GM18858 (cell line): Measurements from ENCODE around the gene LCN10.
"Not testable (repeated sequence)": the region's sequence is repeated elsewhere in the genome, so short reads cannot be mapped to it uniquely, and the experiment has no call there.

ENCODE experiments used
- ATAC-seq: cut with Tn5 transposase; IDR thresholded peaks from one replicate; pipeline ENCODE4 v1.9.1; 2021; ENCODE audit not compliant: unreplicated experiment

Gene LCN10

DNA sequence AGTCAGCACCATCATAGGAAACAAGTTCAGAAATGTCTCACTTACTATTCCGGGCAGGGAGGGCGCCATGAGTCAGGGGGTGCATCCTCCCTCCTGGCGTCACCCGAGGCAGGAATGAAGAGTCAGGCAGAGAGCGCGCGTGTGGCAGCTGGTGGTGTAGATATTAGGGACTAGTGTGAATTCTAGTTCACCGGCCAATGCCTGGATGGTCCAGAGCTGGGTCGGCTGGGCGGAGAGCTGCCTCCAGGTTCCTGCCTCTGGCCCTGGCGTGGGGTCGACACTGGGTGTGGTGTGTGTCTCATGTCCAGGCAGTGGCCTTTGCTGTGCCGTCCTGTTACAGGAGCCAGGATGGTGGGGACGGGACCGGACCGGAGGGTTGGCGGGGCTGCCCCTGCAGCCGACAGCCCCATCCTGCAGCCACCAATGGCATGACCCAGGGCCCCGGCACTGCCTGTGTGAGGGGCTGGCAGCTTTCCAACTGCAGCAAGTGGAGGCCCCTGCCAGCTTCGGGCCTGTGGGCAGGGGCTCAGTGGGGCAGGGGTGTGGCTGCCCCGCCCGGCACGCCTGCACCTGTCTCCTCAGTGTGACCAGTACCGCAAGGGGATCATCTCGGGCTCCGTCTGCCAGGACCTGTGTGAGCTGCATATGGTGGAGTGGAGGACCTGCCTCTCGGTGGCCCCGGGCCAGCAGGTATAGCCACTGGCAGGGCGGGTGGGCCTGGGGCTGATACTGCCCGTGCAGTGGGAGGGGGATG lies 21.2 kb downstream of the LCN10 start:
- ATAC-seq, result no peak

DNA sequence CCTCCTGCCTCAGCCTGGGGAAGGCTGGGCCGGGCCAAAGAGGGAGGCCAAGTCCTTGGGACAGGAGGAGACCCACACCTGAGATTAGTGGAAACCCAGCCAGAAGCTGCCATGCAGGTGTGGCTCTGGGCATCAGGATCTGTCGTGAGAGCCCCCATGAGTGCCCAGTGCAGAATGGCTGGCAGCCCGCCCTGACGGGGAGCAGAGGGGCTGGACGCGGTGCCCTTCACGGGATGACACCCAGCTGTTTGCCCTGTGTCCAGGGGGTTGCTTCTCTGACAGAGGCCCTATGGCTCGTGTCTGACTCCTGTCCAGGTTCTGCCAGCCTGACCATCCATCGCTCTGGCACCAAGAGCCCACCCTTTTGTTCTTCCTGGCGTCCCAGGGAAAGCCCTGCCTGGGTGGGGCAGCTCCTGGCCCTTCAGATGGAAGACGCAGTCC lies 21.8 kb downstream of the LCN10 start:
- no peak for ATAC-seq

DNA sequence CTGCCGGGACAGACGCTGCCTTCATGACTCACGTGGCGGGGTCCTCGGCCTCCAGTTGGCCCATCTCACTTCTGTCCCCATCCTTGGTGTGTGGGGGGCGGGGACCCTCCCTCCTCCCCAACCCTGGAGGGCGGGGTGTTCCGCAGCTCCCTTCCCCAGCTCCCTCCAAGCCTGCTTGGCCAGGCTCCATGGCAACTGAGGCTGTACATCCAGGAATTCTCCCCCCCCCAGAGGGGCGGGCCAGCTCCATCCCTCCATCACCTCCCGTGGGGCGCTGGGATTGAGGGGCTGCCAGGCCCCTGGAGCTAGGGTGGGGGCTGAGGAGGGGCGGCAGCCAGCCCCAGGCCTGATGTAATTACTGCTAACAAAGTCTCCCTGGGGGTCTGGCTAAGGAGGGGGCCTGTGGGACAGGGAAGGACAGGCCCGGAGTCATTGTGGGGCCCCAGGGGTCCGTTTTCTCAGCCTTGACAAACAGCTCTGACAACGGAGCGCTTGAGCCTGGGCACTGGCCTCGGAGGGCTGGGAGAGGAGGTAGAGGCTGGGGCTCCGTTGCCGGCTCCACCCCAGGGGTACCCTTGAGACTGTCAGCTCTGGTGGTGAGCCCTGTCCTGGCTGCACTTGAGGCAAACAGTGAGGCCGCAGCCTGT lies 22.4 kb downstream of the LCN10 start:
- no peak for ATAC-seq

DNA sequence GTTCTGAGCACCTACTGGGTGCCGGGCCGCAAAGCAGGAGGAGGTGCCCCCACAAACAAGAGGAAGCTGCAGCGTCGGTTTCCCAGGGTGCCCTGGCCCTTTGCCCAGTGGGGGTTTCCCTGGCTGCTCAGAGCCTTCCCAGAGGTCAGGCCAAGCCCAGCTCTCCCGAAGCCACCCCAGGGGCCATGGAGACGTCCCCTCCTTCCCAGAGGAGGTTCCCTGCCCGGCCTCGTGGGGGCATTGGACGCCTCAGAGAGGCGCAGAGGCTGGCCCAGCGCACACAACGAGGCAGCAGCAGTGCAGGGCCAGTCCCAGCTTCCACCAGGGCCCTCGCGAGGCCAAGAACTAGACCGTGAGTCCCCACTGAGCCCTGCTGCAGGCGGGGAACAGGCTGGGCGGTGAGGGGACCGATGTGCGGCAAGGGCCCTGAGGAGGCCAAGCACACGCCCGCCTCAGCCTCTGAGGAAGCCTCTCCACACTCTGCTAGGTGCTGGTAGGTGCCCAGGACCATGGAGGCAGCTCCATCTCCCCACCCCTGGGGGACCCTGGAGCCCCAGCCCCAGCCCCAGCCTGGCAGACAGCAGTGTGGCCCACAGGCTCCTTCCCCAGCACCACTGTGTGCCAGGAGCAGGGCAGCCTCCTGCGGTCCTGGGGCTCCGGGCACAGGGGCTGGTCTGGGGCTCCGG lies 23.4 kb downstream of the LCN10 start:
- ATAC-seq, result no peak

DNA sequence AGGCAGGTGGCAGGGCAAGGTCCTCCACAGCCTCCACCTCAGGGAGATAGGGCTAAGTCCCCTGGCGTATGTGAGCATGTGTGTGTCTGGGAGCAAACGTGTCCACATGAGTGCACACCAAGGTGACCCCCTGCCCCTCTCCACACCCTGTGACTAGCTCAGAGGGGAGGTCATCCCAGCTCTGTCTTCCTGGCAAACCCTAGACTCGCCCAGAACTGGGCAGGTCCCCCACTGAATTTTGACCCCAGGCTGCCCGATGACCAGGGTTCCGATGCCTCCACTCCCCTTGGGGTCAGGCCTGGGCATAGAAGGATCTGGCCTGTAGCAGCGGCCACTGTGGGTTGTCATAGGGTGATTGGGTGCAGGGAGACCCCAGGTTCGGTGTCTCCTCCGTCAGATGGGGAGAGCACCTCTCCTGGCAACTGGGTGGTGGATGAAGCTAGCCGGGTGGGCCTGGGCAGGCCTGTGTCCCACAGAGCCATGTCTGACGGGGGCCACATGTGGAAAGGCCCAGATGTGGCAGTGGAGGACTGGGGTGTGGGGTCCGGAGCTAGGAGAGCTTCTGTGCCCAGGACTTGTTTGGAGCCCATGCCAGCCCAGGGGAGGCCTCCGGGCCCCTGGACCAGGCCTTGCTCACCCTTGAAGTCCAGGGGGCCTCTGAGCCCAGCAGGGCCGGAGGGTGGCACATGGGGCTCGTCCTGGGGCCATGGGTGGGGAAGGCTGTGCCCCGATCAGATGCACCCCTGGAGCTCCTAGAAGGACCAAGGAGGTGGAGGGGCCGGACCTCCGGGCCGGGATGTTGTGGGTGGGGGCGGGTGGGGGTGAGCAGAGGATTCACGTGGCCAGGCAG lies 24.2 kb downstream of the LCN10 start:
- no peak for ATAC-seq

DNA sequence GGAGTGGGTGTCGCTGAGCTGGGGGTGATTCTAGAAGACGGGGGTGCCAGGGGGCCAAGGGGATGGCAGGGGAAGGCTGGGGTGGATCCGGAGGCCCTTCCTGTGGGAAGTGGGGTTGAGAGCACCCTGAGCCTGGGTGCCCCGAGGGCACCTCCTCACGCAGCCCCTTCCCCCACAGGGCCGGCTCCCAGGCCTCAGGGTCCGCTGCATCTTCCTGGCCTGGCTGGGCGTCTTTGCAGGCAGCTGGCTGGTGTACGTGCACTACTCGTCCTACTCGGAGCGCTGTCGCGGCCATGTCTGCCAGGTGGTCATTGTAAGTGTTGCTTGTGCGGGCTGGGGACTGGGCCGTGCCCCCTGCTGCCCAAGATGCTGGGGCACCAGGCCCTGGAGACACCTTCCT lies 25.3 kb downstream of the LCN10 start:
- no peak for ATAC-seq

DNA sequence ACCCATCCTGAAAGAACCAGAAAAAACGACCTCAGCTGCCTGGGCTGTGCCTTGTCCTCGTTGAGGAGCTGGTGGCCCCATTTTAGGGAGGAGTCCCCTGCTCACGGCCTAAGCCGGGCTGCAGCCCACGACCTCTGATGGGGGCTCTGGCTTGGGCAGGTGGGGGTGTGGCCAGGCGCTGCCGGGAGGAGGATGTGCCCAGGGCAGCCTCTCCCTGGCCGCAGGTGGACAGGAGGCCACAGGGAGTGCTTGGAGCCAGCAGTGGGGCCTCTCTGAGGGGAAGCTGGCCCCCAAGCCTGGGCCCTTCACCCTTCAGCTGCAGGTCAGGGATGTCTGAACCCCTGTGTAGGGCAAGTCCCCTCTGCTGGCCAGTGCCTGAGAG lies 27.9 kb downstream of the LCN10 start:
- no peak for ATAC-seq

DNA sequence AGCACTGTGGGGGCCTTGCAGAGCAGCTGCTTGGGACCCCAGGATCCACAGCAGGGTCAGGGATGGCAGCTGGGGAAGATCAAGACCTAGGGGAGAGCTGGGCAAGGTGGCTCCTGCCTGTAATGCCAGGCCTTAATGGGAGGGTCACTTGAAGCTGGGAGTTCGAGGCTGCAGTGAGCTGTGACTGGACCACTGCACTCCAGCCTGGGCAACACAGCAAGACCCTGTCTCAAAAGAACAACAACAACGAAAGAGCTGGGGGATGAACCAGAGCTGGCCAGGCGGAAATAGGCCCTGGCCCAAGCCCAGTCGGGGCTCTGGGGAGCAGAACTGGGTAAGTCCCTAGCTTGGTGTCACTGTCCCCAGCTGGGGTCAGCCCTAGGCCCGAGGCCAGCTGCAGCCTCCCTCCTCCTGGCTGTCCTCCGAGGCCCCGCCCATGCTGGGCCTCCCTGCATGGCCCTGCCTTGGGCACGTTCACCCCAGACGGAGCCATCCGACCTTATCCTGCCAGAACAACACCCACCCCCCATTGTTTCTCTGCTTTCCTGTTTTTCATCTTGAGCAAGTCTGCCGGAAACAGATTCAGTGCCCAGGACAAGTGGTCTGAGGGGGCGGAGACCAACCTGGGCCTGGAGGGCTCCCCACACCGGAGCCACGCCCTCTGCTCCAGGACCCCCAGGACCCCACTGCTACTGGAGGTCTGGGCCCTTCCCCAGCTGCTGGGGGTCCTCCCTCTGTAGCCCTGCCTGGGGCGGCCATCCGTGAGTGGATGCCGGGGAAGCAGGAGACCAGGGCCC lies 28.4 kb downstream of the LCN10 start:
- no peak for ATAC-seq

DNA sequence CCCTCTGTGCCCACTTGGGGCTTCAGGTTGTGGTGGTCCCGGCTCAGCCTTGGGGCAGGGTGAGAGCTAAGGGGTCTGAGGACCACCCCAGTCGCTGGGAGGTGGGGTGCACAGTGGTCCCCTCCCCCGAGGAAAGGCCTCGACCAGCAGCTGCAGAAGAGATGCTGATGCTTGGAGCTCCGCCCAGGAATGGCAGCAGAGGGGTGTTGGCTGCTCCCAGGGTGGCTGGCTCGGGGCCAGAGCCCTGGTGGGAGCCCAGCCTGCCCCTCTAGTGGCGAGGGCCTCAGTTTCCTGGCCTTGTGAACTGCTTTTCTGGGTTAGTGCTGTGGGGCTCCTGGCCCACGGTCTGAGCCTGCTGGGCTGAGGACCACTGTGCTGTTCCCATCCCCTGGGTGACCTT lies 29.2 kb downstream of the LCN10 start:
- no peak for ATAC-seq

DNA sequence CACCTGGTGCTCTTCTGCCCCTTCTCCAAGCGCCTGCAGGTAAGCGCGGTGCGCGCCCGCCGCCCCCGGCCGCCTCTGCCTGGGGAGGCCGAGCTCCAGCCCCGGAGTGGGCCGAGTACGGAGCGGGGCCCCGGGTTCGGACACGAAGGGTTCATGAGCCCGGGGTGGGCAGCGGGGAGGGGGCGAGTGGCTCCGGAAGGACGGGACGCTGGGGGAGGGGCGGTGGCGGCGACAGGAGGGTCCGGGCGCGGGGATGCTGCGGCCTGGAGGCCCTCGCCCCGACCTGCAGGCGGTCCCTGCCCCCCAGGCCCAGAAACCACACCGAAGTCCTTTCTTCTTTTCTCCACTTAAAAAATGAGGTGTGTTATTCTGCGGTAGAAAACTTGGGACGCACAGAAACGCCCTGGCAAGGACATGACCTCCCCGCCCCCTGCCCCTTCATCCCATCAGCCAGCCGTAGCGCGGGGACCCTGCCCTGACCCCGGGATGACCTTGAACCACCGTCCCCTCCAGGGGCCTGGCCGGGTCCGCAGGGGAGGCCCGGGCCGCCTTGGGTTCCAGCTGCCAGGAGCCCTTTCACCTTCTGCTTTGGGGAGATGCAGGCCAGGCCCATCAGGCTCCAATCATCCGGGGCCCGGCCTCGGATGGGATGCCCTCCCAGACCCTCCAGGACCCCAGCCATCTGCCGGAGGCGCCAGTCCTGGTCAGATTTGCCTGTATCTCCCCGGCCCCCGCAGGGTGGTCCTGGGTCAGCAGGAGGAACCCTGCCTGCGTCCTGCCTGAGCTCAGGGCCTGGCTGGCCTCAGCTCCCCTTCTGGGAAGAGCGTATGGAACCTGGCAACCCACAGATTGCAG lies 29.8 kb downstream of the LCN10 start:
- no peak for ATAC-seq

DNA sequence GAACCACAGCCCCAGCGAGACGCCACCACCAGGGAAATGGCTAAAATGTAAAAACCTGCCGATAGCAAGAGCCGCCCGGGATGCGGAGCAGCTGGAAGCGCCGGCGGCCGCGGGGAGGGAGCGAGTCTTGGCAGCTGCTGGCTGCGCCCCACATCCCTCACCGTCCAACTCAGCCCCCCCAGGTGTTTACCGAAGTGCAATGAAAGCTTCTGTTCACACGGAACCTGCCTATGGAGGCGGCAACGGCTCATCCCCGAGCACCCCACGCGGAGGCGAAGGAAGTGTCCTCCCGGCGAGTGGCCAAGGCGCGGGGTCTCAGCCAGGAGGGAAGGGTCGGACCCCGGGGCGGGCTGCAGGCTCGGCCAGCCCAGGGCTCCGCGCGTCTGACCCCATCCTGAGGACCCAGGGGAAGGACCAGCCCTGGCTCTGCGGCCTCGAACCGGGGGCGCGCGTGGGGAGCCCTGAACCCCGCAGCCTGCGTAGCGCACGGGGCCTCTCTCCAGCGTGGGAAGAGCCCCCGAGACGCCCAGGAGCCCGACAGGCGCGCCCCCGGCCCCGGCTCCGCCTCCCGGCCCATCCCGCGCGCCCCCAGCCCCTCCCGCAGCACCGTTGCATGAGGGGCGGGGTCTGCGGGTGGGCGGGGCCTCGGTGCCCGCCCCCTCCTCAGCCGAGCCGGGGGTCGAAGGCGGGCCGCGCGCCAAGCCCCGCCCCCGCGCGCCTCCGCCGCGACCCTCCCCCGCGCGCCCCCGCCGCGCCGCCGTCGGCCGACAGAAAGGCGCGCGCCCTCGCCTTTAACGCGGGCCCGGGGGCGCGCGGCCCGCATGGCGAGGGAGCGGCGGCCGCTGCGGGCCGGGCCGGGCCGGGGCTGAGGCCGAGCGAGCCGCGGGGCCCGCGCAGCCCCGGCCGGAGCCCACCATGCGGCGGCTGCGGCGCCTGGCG lies 30.7 kb downstream of the LCN10 start, which contains the start of gene DIPK1B:
Gene DIPK1B, plus strand, starts transcription at position 822 of the 939 bp plus-strand sequence. Its CDS starts 94 bp downstream, at position 916.
- no peak for ATAC-seq

DNA sequence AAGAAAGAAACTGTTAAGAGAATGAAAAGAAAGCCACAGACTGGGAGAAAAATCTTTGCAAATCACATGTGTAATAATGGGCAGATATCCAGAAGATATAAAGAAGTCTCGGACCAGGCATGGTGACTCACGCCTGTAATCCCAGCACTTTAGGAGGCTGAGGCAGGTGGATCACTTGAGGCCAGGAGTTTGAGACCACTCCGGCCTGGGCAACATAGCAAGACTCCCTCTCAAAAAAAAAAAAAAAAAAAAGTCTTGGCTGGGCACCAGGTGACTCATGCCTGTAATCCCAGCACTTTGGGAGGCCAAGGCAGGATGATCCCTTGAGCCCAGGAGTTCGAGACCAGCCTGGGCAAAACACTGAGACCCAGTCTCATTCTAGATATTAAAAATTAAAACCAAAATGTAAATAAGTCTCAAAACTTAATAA lies 31.5 kb downstream of the LCN10 start:
- ATAC-seq, result not testable (repeated sequence)

DNA sequence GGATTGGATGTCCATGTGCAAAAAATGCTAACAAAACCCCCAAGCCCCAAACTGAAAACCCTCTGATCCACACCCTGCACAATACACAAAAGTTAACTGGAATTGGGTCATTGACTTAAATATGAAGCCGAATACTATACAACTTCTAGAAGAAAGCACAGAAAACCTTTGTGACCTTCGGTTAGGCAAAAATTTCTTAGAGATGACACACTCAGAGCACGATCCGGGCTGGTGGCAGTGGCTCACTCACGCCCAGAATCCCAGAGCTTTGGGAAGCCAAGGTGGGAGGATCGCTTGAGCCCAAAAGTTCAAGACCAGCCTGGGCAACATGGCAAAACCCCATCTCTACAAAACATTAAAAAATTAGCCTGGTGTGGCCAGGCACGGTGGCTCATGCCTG lies 32.2 kb downstream of the LCN10 start:
- no peak for ATAC-seq

DNA sequence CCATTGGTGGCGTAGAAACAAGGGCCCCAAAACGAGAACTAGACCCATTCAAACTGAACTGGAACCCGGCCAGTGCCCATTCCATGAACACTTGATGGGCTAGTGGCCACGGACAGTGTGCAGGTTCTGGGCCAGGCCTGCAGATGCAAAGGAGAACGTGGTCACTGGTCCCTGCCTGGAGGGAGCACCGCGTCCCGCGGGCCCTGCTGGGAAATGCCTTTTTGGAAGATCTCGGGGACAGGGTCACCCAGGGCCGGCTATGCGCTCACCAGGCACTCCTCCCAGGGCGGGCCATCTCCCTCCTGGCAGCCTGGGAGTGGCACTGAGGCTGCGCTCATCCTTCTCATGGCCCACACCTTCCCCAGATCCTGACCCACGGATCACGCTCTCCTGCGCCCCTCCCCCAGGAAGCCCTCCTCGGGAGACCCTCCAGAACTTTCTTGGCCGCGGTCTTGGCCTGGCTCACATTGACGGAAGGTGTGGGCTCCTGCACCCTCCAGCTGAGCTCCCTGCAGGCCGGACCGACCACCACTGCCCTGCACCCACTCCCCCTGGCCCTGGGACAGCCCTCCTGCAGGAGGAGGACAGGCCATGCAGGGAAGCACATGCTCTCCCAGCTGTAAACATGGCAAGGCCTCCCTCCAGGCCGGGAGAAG lies 33.2 kb downstream of the LCN10 start:
- no peak for ATAC-seq

DNA sequence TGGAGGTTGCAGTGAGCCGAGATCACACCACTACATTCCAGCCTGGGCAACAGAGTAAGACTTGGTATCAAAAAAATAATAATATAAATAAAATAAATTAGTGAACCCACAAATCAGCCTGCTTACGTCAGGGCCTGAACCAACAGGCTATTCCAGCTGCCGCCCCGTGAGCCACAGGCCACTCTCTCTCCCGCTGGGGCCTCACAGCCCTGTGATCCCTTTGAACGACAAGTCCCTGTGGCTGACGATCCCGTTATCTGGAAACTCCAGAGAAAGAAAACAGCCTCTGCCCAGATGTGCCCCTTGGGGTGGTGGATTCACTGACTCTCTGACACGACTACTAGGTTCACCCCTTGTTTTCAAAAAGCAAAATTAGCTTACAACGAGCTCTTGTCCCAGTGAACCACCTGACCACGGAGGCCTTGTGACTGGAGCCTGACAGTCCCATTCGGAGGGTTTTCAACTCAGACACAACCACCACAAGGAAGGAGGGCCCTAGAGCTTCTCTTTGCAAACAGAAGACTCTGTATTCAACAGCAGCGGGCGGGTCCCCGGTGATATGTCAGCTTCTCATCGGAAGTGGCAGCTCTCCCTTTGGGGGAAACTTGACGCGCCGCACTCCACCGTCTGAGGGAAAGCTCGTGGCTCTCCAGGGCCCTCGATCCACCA lies 34.8 kb downstream of the LCN10 start:
- no peak for ATAC-seq

DNA sequence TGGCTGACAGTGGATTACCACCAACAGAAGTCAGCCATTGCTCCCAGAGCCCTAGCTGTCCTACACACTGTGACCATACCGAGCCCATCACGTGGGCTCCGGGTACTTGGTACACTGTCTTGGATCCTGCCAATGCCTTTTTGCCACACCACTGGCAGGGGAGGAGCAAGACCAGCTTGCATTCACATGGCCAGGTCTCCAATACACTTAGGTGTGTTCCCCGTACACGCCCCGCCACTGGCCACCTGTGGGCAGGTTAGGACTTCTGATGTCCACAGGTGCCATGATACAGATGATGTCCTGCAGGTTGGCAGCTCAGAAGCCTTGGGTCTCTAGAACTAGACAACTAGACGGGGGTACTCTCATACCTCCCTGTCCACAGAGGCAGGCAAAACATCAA lies 35.7 kb downstream of the LCN10 start:
- ATAC-seq, result no peak

DNA sequence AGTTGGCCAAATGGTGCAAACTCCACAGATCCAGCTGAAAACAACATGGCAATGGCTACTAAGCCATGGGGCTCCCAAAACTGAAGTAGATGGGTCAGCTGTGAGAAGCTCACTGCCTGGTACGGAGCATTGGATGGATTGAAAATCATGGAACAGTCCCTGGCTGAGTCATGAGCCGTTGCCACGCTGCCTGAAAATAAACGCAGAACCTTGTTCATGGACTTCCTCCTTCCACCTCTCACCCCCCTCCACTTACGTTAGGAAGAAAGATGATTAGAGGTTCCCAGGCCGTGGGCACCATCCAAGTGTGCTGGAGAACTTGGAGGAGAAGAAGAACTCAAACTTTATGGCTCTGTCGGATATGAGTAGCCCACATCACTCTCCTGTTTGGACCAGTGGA lies 37.2 kb downstream of the LCN10 start:
- ATAC-seq, result no peak
